Measurements from ENCODE around the gene CHRNE.

CHRNE gene

DNA sequence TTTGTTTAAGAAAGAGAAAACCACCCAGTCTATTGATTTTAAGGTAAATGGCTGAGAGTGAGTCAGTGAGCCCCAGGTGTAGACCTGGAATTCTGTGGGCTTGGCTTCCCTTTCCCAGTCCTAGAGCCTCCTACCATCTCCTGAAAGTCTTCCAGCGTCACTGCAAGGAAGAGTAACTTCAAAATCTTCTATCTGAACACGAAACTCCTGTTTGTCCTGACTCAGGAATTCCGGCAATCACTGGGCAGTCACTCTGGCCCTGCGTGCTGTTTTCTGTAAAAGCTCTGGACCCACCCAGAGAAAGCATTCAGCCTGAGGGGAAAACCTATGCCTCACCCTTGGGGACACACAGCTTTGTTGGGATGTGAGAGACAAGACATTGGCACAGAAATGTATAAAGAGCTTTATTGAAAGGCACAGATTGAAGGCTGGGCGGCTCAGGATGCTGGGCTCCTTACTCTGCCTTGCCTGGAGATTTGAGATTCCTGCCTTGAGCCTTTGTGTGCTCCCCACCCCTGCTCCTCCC is 53.8 kb downstream of the CHRNE start:
- Histone ChIP-seq H3K27me3 (no peaks in the 10 kb centered on the region), H3K9ac (no peak overlapping the region), H3K36me3 (peaks cover 25% of the 10 kb centered on the region), H3K4me1 (no peaks in the 10 kb centered on the region), H3K9me3 (no peaks in the 10 kb centered on the region), H3K4me3 (no peak overlapping the region), H3K4me2 (no peak overlapping the region), H3K27ac (no peak overlapping the region), H4K20me1 (peaks cover 94% of the 10 kb centered on the region)
- TF ChIP-seq Cebpa-rat (IDR thresholded peaks at IDR 0.05) = no peak
